Measurements from ENCODE around the gene LMNA. TPM values are rescaled to one million over a fixed set of nuclear protein-coding genes. Genes with fewer than 3 reads are reported as not detected.
"Not testable (repeated sequence)": the region's sequence is repeated elsewhere in the genome, so short reads cannot be mapped to it uniquely, and the experiment has no call there.

LMNA gene
- total RNA-seq, 1 experiment from 2014 or later, result 225 TPM

DNA sequence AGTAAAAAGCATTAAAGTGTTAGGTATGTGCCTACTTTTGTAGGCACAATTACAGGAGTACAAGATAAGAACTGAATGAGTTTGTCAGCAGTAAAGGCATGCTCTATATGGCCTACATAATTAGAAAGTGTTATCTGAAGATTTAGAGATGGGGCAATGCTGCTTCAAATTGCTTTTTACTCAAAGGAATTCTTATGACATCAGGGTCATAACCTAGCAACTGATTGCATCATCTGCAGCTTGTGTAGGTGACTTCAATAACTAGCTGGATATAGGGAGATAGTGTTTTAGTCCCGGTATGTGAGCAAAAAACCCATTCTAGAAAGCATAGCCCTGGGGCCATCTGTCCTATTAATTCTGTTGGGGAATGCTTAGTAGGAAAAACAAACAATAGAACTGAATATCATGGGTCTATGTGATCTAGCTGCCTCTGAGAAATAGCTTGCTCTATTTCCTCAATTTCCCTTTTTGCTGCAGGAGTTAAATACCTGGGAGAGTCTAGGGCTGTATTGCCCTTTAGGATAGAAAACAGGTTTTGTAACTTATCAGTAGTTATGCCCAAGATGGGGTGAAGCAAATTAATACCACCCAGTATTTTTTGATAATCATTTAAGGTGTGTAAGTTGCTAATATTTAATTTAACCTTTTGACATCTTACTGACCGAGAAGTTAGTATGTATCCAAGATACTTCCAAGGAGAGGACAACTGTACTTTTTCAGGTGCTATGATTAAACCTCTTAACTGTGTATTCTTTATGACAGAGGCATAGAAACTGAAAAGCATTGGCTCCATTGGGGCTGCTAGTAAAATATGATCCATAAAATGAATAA, 72.1 kb downstream of the LMNA start:
- H3K4me3 ChIP-seq (ENCODE audit: low read depth, low read length, poor library complexity, severe bottlenecking); H3K9me3 ChIP-seq (ENCODE audit: low read depth, low read length, poor library complexity, severe bottlenecking); DNase-seq (ENCODE audit: low spot score); BruUV-seq (replicated peaks); intact Hi-C loops (cut with micrococcal nuclease; ENCODE audit: unreplicated experiment); H3K27ac ChIP-seq (ENCODE audit: low read depth, low read length, poor library complexity, severe bottlenecking); H3K4me1 ChIP-seq (ENCODE audit: insufficient read depth, low read length, poor library complexity, severe bottlenecking); POLR2A ChIA-PET (ENCODE audit: low non-redundant PET); H3K27me3 ChIP-seq (replicated peaks; ENCODE audit: insufficient read depth, low read depth, low read length, poor library complexity); H3K36me3 ChIP-seq (ENCODE audit: insufficient read depth, low read length, poor library complexity, severe bottlenecking); CTCF ChIA-PET: not testable (repeated sequence)

Other genes with a start within 250 kb of the LMNA start
- 27.5 and 29.6 TPM in 2 replicates for gene RIT1, start 203.4 kb upstream of the LMNA start, total RNA-seq (2021)
- gene KHDC4, start 180.3 kb upstream of the LMNA start, total RNA-seq (2021), result 92.7 and 93.3 TPM in 2 replicates
- not detected in 2 replicates for gene RXFP4, start 173.1 kb upstream of the LMNA start, total RNA-seq (2021)
- 148 and 161 TPM in 2 replicates for gene ARHGEF2, start 136.2 kb upstream of the LMNA start, total RNA-seq (2021)
- 220 and 233 TPM in 2 replicates for gene SSR2, start 93.8 kb upstream of the LMNA start, total RNA-seq (2021)
- gene UBQLN4, start 60.9 kb upstream of the LMNA start, total RNA-seq (2021), result 66.6 and 75.2 TPM in 2 replicates
- 52.0 and 63.6 TPM in 2 replicates for gene LAMTOR2, start 59.9 kb upstream of the LMNA start, total RNA-seq (2021)
- 0.47 and 0.66 TPM in 2 replicates for gene RAB25, start 53.6 kb upstream of the LMNA start, total RNA-seq (2021)
- 90.0 and 92.5 TPM in 2 replicates for gene MEX3A, start 32.2 kb upstream of the LMNA start, total RNA-seq (2021)
- gene SEMA4A, start 38.9 kb downstream of the LMNA start, total RNA-seq (2021), result 0.77 and 0.92 TPM in 2 replicates
- 28.9 and 30.9 TPM in 2 replicates for gene SLC25A44, start 79.4 kb downstream of the LMNA start, total RNA-seq (2021)
- gene PMF1, start 98.3 kb downstream of the LMNA start, total RNA-seq (2021), result 89.6 and 96.6 TPM in 2 replicates
- 2.4 and 2.8 TPM in 2 replicates for gene BGLAP, start 127.5 kb downstream of the LMNA start, total RNA-seq (2021)
- 4.1 and 5.4 TPM in 2 replicates for gene PAQR6, start 133.3 kb downstream of the LMNA start, total RNA-seq (2021)
- gene SMG5, start 168.1 kb downstream of the LMNA start, total RNA-seq (2021), result 107 and 129 TPM in 2 replicates
- 7.0 and 9.1 TPM in 2 replicates for gene TMEM79, start 169.6 kb downstream of the LMNA start, total RNA-seq (2021)
- gene GLMP, start 181.0 kb downstream of the LMNA start, total RNA-seq (2021), result 30.3 and 37.2 TPM in 2 replicates
- gene VHLL, start 184.6 kb downstream of the LMNA start, total RNA-seq (2021), result not detected in 2 replicates
- 619 and 678 TPM in 2 replicates for gene CCT3, start 223.6 kb downstream of the LMNA start, total RNA-seq (2021)
- 1.0 TPM in 1 of 2 replicates, not detected in the other for gene TSACC, start 223.8 kb downstream of the LMNA start, total RNA-seq (2021)

Measured in A673 (cell line).